NCI-H2171 (cell line): Measurements from ENCODE around the gene METRNL.

ENCODE experiments used
- DNase-seq: peaks from one replicate; lab custom pipeline; 2025; lab: John Stamatoyannopoulos, UW

Gene METRNL

DNA sequence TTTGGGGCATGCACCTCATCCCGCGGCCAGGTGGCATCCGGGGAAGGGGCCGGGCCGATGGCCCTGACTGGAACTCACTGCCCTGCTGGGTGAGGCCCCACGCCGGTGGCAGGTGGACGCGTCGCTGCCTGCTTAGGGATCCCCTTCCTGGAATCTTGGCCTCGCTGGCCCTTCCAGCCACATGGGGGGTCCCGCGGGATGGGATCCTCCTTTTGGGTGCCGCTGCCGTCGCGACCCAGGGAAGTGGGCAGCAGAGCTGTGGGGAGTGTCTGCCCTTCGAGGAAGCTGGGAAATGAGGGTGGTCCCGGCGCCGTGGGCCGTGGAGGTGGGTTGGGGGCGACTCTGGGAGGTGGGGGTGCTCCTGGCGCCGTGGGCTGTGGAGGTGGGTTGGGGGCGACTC, 12.8 kb downstream of the METRNL start:
- DNase-seq, result no peak

DNA sequence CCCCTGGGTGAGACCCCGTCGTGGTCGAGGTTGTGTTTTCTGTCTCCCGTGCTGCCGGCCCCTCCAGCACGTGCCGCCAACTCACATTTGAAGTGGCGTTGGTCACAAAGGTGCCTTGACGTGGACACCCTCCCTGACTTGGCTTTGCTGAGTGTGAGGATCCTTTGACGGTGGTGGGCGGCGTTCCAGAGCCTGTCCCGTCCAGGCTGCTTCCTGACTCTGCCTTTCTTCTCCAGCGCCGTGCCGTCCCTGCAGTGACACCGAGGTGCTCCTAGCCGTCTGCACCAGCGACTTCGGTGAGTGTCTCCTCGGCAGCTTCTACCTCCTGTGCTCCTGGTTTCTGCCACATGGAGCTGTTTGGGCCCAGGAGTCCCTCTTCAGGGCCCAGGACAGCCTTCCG, 13.5 kb downstream of the METRNL start:
- no peak for DNase-seq

DNA sequence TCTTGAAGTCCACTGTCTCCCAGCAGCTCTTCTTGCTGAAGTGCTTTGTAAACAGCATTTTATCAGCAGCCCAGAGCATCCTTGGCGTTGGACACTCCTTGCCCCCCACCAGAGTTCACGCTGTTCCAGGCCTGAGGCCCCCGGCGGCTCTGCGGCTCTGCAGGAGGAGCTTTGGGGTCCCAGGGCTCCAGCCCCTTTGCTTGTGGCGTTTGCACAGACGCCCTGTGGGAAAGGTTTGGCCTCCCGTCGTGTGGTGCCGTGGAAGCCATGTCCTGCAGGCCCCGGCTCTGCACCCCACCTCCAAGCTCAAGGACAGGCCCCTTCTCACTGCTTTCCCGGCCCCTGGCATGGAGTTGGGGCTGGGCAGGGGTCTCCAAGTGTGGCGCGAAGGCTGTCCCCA, 14.1 kb downstream of the METRNL start:
- no peak for DNase-seq

DNA sequence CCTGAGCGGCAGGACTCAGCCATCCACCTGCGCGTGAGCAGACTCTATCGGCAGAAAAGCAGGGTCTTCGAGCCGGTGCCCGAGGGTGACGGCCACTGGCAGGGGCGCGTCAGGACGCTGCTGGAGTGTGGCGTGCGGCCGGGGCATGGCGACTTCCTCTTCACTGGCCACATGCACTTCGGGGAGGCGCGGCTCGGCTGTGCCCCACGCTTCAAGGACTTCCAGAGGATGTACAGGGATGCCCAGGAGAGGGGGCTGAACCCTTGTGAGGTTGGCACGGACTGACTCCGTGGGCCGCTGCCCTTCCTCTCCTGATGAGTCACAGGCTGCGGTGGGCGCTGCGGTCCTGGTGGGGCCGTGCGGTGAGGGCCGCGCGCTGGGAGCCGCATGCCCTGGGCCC, 14.9 kb downstream of the METRNL start:
- DNase-seq, result no peak

DNA sequence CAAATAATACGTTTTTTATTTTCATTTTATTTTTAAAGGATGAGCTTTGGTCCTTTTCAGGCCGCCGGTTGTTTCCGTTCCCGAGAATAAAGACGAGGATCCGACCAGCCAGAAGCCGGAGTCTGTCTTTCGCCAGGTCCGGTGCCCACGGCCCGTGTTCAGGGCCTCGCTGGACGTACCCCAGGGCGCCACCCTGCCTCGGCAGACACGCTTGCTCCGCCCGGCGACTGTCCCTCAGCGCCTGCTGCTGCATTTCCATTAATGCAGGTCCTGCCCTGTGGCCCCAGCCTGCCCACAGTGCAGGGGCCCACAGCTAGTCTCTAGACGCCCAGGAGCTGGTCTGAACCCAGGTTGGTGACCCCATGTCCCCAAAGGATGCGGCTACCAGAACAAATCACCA, 15.6 kb downstream of the METRNL start:
- DNase-seq, result no peak

DNA sequence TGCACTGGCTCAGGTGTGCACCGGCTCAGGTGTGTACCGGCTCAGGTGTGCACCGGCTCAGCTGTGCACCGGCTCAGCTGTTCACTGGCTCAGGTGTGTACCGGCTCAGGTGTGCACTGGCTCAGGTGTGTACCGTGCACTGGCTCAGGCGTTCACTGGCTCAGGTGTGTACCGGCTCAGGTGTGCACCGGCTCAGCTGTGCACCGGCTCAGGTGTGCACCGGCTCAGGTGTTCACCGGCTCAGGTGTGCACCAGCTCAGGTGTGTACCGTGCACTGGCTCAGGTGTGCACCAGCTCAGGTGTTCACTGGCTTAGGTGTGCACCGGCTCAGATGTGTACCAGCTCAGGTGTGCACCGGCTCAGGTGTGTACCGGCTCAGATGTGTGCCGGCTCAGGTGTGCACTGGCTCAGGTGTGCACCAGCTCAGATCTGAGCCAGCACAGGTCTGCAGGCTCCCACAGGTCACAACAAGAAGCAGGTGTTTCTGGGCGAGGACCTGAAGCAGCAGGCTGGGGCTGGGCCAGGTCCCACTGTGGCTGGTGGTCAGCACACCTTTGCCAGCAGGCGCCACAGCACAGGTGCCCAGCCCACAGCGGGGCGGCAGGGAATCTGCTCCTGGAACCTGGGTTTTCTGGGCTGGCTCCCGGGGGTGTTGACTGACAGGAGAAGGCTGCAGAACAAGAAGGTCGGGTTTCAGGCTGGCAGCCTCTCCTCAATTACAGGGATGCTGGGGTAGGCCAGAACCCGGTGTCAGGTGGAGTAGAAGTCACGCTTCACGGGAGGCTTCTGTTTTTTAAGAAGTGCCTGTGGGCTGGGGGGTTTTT, 17.2 kb downstream of the METRNL start:
- DNase-seq, result no peak

DNA sequence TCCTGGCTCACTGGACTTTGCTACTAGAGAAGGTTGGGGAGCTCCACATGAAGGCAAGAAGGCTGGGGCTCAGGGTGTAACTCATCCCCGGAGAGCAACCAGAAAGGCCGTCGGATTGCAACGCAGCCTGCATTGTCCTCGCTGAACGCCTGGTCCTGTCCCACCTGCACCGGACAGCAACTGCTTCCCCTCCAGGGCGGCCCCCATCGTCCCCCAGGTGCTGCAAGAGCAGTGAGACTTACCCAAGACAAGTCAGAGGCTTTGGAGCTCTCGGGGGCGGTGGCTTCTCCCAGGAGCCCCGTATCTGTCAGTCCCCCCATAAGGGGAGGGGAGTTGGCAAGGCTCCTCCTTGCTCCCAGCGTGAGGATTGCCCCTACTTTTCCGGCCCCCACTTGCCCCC, 18.4 kb downstream of the METRNL start:
- no peak for DNase-seq

DNA sequence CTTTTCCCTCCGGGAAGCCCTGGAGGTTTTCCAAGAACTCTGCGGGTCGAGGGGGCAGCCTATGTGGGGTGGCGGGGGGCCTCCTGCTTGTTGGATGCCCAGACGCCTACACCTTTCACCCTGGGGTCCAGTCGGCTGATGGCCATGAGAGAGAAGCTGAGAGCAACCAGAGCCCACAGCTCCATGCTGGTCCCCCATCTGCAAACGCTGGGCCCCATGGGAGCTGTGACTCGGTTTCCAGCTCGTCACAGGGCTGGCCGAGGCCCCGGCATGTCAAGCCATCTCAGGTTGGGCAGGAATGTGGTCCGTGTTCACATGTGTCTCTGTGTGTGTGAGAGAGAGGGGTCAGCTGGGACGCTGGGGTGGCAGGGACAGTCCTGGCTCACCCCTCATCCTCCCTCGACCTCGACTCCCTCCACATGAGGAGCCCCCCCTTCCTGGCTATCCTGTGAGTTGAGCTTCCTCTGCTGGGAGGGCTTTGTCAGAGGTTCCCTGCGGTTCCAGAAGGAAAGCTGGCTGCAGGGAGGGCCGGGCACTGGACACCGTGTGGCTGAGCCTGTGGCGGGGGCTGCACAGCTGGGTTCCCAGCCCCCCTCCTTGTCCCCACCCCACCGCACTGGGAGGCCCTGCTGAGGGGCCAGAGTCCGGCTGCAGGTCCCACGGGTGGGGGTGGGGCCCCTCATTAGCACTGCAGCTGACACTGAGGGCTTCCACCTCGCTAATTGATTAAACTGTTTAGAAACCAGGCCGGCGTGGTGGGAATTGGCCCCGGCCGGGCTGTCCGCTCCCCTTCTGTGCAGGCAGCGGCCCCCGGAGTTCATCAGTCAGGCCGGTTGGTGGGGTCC, 19.1 kb downstream of the METRNL start:
- no peak for DNase-seq

DNA sequence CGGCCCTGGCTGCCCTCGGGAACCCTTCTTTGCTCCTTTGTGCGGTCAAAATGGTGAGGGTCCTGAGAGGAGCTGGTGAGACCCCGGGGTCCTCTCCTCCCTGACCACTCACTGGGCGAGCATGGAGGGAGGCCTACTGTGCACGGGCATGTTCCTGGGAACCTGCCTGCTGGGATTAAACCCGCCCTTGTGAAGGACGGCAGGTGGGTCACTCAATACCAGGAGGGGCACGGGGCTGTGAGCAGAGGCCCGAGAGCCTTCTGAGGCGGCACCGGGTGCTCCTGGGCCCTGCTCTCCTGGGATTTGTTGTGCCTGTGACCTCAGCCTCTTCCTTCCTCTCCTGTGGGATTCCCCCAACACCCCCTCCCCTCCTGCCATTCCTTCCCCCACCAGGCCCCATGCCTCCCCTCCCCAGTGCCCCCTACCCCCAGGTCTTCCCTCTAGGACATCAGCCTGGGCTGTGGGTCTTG, 19.7 kb downstream of the METRNL start:
- DNase-seq, result no peak

DNA sequence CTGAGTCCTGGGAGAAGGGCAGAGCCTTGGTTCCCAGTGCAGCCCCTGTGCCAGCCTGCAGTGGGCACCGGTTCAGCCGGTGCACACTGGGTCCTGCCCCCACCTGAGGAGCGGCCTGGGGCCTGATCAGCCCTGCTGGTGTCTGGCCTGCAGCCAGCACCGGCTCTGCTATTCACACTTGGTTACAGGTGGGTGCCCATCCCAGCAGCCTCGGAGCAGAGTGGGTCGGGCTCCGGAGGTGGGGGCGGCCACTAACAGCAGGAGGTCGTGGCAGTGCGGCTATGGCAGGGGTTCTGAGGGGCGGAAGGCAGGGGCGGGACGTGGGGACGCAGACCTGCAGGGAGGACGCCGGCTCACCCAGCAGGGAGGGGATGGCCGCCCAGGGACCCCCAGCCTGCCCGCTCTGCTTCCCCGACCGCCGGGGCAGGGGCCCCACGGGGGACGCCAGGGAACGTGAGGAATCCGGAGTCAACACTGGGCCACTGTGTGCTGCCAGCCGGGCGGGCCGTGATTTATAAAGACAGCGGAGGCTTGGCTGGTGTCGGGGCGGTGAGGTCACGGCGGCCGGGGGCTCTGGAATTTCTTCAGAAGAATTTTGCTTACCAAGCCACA, 20.3 kb downstream of the METRNL start:
- DNase-seq, result no peak

DNA sequence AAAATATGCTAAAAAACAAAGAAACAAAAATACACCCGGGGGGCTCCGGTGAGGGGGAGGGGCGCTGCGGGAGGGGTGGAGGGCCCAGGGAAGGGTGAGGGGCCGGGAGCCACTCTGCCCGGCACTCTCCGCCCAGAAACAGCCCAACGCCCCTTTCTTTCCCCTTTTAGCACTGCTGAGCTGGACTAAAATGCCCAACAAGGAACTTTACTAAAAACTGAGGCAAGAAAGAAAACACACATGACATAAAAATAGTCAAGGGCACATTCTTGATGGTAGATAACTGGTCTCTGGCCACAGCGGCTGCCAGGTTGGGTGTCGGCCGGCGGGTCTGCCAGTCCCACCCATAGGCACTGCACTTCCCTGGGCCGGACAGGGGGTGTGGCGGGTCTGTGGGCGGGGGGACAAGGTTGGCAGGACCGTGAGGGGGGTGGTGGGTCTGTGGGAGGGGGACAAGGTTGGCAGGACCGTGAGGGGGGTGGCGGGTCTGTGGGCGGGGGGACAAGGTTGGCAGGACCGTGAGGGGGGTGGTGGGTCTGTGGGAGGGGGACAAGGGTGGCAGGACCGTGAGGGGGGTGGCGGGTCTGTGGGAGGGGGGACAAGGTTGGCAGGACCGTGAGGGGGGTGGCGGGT, 20.9 kb downstream of the METRNL start:
- DNase-seq, result no peak

DNA sequence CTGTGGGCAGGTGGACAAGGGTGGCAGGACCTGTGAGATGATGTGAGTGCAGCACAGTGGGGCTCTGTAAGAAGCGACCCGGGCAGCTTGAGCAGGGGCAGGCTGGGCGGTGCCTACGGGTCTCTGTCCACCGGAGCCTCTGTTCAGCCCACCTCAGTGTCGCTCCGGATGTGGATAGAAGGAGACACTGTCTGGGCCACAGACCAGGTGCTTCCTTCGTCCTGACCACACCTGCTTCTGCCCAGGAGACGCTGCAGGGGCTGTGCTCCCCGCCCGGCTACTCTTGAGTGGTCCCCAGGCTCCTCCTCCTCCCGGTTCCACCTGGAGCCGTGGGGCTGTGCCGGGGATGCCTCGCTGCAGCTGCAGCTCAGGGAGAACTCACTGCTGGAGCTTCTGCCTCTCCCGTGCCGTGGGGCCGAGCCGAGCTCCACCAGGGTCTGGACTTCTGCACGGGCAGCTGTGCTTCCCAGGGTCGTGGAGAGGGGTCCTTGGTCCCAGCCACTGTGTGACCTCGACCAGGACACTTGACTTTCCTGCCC, 21.5 kb downstream of the METRNL start:
- no peak for DNase-seq

DNA sequence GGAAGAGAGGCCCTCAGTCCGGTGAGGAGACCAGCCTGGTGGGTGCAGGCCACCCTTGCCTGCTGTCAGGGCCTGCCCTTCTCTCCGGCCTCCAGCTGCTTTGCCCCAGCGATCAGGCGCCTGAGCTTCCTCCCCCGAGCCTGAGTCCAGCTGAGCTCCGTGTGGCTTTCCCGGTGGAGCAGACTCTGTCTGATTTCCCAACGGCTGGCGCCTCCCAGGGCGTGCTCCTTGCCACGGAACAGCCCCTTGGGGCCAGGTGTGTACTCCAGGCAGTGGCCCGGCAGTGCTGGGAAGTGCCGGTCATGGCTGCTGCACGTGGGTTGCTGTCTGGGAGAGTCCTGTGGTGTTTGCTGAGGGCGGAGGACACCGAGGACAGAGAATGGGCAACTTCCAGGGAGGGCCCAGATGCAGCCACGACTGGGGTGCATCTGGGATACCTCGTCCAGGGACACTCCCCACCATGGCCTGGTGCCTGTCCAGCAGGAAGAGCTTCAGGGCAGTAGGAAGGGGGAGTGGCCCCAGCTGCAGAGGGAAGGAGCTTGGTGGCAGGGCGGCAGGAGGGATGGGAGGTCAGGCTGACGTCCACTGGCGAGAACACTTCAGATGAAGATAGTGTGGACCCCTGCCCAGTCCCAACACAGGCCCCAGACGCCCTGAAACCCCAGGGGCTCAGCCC, 22.5 kb downstream of the METRNL start:
- DNase-seq, result no peak

DNA sequence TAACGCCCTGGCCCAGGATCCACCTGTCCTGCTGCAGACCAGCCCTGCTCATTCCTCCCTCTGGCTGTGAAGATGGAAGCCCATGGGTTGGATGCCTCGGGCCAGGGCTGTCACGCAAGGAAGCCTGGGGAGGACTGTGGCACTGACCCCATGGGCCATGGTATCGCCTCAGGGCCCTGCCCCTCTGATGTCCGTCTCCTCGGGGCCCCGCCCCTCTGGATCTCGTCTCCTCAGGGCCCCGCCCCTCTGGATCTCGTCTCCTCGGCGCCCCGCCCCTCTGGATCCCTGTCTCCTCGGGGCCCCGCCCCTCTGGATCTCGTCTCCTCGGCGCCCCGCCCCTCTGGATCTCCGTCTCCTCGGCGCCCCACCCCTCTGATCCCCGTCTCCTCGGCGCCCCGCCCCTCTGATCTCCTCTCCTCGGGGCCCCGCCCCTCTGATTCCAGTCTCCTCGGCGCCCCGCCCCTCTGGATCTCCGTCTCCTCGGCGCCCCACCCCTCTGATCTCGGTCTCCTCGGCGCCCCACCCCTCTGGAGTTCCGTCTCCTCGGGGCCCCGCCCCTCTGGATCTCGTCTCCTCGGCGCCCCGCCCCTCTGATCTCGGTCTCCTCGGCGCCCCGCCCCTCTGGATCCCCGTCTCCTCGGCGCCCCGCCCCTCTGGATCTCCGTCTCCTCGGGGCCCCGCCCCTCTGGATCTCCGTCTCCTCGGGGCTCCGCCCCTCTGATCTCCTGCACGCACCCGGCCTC, 24.0 kb downstream of the METRNL start:
- no peak for DNase-seq

DNA sequence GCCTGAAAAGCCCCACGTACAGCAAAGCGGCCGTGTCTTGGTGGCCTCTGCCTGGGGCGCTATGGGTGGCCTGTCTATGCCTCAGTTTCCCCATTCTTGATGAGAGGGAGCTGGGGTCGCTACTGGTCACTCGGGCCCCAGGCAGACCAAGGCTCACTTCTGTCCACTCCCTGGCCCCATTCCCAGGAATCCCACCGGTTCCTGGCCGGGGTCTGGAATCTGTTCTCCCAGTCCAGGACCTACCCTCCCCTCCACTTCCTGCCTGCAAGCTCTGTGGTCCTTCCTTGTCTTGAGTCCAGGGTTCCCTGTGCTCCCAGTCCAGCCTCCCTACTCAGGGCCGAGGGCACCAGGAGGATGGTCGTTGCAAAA, 24.5 kb downstream of the METRNL start:
- no peak for DNase-seq

DNA sequence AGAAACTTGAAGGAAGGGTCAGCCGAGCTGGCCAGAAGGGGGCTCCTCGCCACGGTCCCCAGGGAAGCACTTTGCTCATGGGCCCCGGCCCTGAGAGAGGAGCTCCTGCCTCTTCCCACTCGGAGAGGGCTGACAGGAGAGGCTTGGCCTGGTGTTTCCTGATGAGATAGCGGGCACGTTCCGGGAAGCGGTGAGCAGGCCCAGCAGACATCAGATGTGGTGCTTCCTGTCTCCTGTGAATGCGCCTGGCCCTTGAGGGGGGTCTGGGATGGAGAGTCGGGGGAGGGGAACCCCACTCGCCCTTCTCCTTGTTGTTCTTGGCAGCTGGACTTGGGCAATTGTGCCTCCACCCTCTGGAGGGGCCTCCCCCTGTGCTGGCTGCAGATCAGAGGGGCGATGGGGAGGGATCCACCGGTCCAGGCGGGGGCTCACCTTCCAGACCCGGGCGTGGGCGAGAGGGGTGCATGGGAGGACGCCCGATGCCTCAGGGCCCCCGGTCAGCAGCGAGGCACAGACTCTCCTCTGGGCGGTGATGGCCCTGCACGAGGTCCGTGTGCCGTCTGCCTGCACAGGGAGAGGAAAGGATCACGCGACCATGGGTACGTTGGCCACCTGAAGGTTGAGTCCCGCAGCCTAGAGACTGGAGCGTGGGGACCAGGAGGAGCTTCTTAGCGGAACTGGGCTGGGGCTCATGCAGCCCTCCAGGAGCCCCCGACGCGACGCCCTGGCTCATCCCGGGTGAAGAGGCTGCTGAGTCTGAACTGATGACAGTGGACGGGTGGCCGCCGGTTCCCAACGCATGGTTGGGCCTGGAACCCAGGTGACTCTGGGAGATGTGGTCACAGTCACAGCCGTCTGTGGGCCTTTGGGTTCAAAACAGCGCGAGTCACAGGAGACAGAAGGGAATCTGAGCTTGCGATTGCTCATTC, 25.4 kb downstream of the METRNL start:
- no peak for DNase-seq

DNA sequence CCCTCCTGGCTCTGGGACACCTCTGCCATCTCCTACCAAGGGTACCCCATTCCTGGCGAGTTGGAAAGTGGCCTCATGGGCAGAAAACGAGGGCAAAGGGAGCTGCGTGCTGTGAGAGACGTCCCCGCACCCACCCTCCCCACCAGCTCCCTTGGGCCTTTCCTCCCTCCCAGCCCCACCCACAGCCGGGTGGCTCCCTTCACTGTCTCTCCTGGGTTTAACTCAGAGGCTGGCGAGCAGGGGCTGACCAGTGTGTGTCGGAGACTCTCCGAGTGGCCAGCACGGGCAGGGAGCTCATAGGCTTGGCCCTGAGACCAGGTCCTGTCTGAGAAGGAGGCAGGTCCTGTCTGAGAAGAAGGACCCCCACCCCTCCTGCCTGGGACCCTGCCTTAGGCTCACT, 26.1 kb downstream of the METRNL start:
- DNase-seq, result no peak

DNA sequence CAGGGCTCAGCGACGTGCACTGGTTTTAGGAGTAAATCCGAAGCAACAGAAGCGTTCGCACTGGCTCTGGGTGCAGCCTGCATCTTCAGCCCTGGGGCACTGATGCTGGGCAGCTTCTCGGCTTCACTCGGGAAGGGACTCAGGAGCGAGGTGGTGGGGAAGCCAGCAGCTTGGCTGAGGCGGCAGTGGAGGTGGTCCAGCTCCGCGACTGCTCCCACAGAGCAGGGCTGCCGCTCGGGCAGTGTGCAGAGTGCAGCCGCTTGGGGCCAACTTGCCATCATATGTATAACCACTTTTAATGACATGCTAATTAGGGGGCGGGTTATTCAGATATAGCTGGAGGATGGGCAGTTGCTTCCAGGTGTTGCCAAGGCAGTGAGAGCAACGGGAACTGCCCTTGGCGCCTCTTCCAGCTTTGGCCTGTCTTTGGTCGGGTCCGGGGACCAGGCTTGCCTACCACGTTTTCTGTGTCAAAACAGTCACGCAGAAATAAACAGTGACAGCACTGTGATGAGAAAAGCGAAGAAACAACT, 26.7 kb downstream of the METRNL start:
- no peak for DNase-seq

DNA sequence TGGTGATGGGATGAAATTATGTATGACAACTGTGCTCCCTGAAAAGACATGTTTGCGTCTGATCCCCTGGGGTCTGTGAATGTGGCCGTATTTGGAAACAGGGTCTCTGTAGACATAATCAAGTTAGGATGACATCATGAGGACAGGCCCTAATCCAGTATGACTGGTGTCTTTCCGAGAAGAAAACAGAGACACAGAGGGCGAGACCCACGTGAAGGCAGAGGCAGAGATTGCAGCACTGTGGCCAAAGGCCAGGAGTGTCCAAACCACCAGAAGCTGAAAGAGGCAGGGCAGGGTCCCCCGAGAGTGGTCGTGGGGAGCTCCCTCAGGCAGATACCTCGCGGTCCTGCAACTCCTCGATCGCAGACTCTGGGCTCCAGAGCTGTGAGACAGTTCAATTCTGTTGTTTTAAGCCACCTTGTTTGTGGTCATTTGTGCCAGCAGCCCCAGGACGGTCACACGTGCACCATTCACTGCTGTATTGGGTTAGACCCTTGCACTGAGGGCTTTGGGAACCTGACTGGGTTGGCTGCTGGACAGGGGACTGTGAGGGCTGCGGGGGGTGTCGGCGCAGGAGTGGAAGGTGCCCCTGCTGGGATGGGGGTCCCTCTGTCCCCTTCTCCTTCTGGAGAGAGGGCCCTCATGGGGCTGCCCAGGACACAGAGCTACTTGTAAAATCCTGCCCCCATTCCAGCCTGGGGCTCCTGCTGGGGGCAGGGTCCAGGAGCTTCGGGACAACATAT, 27.7 kb downstream of the METRNL start:
- DNase-seq, result no peak
